GM19455 (cell line): Measurements from ENCODE around the gene CXCL5.

Experiments
- ATAC-seq: cut with Tn5 transposase; IDR thresholded peaks from one replicate; pipeline ENCODE4 v1.9.1; 2021; ENCODE audit not compliant: unreplicated experiment

The CXCL5 gene

DNA sequence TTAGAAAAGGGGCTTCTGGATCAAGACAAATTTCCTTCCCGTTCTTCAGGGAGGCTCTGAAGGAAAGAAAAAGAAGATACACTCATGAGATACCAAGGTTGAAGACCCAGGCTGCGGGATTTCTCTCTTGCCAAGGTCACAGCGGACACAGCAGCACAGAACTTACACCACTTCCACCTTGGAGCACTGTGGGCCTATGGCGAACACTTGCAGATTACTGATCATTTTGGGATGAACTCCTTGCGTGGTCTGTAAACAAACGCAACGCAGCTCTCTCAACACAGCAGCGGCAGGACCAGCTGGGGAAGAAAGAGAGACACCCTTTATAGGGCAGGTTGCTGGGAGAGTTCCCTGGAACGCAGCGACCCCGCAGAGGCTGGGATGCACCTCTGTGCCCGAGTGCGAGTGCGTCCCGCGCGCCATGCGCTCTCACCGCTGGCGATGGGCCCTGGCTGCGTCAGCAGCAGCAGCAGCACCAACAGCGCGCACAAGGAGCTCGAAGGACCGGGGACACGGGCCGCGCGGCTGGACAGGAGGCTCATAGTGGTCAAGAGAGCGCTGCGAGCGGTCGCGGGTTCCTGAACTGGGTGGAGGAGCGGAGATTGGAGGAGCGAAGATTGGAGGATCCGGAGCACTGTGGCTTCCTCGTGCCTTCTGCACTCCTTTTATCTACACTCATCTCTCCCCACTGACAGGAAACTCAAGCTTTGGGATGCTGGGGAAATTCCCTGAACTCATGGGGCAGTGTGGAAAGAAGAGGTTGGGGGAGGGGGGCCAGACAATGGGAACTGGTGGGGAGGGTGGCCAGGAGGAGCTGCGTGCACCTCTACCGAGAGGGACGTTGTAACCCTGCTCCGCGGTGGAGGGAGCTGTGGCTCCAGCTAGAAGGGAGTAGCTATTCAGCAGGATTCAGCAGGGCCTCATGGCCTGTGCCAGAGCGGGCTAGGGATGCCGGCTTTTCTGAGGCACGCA lies at the start of gene CXCL5:
TSS of gene CXCL5 (minus strand) at position 638 of the 972 bp plus-strand sequence. CDS start at position 542, 96 bp downstream.
- no peak for ATAC-seq

DNA sequence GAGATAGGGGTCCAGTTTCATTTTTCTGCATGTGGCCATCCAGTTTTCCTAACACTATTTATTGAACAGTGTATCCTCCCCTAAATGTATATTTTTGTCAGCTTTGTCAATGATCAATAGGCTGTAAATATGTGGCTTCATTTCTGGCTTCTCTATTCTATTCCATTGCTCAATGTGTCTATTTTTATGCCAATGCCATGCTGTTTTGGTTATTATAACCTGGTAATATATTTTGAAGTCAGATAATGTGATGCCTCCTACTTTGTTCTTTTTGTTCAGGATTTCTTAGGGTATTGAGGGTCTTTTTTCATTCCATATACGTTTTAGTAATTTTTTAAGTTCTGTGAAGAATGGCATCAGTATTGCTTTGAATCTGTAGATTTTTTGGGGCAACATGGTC lies 48.7 kb upstream of the CXCL5 start:
- ATAC-seq = no peak

DNA sequence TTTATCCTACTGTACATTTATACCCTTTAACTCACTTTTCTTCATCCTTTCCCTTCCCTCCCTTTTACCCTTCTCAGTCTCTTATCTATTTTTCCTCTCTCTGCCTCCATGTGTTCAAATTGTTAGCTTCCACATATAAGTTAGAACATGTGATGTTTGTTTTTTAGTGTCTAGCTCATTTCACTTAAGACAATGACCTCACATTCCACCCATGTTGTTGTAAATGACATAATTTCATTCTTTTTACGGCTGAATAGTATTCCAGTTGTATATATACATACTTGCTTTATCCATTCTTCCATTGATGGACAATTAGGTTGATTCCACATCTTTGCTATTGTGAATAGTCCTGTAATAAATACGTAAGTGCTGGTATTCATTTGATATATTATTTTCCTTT lies 47.3 kb upstream of the CXCL5 start:
- ATAC-seq = no peak

DNA sequence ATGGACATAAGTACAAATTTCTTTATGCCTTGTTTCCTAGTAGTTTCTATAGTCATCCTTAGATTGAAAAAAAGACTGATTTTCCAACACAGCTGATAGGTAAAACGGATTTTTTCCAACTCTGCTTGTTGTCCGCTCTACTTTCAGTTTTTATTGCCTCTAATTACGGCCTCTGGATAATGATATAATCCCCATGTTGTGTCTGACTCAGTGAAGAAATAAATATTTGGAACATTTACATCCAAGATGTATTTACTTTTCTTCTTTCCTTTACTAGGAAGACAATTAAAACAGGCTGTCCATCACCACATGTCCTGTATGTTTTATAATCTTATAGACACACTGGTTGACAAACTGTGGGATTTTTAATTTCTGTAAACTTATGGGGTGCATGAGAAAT lies 46.8 kb upstream of the CXCL5 start:
- ATAC-seq = no peak

DNA sequence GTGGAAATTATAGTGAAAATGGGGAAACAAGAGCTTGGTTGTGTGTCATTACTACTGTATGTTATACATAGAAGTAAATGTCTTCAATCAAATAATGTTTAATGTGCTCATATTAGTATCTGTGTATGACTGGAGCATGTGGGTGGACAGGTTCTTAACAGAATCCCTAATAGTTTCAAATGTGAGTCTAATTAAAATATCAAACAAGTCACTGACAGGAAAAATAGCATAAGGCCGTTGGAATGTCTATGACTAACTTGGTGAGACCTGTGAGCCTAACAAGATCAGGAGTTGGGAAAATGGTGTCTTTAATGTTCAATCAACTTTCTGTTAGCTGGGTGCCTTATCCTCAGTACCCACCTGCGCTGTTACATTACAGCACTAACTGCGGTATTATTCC lies 46.2 kb upstream of the CXCL5 start:
- ATAC-seq = no peak

DNA sequence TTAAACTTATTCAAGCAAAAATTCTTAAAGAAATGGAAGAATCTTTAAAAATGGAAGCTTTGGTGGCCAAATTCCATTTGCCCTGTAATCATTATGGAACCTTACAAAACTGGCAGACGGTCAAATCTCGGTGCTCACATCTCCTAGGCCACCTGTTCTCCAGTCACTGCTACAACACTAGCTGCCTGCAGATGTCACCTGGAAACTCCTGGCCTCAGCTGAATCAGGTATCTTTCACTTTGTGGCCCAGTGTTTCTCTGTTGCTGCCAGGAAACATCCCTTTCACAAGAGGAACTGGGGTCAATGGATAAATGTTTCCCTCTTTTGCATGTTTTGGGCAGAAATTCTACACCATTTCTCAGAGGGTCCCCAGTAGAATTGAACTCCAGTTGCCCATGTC lies 44.2 kb upstream of the CXCL5 start:
- ATAC-seq = no peak

DNA sequence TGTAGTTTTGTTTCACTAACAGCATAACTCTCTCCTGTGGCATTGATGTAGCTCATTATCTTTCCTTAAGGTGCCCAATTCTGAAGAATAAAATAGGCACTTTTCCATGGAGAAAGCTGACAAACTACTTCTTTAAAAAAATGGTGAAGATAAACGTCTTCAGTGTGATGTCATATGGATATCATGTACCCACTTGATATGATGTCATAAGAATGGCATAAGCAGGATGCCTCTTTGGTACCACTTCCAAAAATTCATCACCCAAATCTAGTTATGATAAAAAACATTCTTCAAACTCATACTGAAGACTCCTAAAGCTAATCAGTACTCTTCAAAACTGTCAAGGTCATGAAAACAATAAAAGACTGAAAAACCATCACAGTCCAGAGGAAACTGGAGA lies 42.9 kb upstream of the CXCL5 start:
- ATAC-seq = no peak

DNA sequence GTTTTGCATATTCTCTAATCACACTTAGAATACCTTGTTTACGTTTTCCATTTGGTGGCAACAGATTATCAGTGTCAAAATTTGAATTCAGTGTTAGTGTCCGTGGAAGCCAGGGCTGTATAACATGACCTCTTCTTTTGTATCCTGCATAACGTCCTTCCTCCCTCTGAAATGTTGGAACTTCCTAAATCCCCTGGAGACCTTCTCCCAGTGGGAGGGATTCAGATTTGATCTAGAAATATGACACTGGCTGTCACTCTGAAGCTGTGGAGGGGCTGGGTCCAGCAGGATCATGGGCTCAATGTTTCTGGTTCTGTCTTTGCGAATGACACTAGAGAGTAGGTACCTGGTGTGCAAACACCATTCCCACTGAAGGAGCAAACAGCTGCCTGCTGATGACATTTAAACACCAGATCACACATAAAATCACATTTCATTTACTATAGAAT lies 40.9 kb upstream of the CXCL5 start:
- ATAC-seq = no peak

DNA sequence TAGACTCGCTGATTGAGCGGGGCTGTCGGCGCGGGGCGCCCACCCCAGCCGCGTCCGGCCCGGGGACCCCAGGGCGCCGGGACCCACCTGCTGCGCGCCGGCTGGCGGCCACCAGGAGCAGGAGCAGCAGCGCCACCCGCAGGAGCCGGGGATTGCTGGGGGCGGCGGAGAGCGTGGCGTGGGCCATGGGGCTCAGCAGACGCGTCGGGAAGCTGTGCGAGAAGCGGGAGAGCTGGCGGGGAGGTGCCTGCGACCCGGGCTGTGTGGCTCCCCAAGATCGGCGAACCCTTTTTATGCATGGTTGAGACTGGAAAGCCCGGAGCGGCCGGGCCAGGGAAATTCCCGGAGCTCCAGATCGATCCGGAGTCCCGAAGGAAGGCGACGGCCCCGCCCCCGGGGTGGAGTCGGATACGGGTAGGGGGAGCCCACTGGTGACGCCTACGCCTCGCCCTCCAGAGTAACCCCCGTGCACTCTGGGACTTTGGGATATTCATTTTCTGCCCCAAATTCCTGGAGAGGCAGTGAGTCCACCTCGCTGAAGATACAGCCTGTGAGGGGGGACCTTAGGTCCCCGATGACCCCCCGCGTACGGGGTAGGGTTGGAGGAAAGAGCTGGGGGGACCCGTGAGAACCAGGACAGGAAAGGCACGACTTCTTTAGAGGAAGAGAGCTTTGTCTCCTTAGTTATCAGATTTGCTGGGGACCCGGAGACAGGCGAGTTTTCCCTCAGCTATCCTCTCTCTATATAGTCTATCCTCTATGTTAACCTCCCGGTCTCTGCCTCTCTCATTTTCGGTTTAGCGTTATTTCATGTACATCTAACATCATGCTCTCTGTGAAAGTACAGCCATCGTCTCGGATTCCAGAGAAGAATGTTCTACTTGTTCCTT lies 40.2 kb upstream of the CXCL5 start, which contains the start of gene CXCL3:
TSS of gene CXCL3 (minus strand) at position 265 of the 890 bp plus-strand sequence. CDS start at position 187, 78 bp downstream.
- peak; percentile 58 for ATAC-seq

DNA sequence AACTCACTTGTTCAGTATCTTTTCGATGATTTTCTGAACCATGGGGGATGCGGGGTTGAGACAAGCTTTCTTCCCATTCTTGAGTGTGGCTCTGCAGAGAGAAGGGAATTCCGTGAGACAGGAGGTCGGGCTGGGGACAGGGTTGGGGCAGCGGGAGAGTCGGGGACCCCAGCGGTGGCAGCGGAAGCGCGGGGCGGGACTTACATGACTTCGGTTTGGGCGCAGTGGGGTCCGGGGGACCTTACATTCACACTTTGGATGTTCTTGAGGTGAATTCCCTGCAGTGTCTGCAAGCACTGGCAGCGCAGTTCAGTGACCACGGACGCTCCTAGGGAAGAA lies 39.6 kb upstream of the CXCL5 start:
- no peak for ATAC-seq

DNA sequence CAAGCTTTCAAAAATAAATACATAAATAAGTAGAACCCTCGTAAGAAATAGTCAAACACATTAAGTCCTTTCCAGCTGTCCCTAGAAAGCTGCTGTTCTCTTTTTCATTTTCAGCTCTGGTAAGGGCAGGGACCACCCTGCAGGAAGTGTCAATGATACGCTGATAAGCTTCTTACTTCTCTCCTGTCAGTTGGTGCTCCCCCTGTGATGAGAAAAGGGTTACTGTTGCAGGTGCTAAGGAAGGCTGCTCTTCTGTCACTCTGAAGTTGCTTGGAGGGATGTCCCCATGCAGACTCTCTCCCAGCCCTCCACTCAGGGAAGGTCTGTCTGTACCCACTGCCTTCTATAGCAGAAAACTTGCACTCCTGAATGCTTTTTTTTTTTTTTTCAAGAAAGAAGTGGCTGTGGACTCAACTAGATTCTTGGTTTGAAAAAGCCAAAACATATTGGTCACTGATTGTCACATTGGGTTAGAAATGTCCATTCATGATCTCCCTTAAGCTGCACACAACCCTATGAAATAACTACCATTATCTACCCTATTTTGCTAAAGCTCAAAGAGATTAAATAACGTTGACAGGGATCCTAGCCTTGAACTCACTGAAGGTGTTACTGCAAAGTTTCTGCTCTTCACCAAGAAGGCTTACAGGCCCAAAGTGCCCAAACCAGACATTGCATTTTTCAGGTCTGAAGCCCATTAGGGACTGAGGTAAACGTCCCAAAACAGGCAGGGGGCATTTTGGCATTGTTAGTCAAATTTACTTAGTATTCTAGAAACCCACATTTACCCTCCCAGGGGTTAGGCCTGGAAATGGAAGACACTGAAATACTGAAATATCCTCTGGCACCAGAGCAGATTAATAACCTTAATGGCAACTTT lies 38.8 kb upstream of the CXCL5 start:
- no peak for ATAC-seq

DNA sequence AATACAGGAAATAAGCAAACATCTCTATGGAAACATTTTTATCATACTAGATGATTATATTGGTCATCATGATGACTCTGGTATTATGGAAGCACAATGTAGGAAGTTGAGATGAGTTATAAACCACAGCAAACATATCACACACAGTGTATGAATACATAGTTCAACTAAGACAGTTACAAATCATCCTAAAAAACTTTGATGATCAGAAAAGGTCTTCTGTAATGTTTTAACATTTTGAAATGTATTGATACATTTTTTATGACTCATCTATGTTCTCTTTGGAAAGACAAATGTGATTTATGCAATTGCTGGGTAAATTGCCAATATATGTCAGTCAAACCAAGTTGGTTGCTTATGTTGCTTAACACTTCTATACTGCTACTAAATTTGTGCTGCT lies 35.3 kb upstream of the CXCL5 start:
- no peak for ATAC-seq

DNA sequence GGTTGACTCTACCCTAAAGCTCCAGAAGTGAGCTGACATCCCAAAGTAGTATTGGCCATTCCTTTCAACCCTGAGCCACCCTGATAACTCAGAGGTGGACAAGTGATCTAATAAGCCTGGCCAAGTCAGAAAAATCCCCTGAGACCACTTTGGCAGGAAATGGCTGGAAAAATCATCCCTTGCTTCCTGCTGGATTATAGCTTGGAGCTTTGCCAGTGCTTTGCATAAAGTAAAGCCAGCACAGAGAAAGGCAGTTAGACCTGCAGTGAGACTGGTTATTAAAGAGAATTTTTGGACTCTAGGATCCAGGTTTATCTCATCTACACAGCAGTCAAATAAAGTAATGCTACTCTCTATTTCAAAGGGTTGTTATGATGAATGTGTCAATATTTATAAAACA lies 33.6 kb upstream of the CXCL5 start:
- ATAC-seq = no peak

DNA sequence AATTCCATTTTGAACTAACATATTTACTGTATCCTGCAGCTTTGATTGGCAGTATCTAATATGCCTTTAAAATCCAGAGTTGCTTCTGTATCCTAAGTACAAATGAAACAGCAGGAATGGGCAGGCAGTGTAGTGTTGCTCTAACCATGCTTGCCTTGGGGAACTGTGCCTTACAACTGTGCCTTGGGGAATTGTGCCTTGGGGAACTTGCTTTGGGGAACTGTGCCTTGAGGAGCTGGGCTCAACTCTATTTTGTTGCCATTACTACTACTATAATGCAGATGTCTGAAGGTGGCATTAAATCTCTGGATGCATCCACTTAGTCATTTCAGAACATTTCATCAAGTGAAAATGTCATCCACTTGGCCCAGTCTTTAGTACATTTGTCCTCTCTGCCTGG lies 33.1 kb upstream of the CXCL5 start:
- ATAC-seq = no peak

DNA sequence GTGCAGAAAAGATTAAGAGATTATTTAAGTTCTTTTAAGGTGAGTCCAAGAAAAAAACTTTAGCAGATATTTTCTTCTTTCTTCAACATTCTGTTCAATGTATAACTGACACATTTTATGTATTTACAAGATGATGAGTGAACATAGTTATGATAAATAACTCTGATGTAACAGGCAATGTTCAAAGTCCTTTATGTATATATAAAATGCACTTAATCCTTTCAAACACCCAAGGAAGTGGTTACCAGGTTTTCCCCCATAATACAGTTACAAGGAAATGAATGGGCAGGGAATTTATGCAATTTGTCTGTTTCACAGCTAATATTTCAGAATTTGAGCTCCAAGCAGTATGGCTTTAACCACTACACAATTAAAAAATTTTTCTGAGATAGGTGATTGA lies 31.8 kb upstream of the CXCL5 start:
- no peak for ATAC-seq

DNA sequence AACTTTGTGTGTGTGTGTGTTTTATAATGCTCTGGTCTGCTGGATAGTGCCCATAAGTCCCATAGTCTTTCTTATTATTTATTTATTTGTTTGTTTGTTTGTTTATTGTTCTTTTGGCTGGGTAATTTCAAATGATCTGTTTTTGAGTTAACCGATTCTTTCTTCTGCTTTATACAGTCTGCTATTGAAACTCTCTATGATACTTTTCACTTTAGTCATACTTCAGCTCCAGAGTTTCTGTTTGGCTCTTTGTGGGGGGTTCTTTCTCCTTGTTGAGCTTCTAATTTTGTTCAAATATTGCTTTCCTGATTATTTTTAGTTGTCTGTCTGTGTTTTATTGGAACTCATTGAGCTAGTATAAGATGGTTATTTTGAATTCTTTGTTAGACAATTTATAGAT lies 30.0 kb upstream of the CXCL5 start:
- ATAC-seq = no peak

DNA sequence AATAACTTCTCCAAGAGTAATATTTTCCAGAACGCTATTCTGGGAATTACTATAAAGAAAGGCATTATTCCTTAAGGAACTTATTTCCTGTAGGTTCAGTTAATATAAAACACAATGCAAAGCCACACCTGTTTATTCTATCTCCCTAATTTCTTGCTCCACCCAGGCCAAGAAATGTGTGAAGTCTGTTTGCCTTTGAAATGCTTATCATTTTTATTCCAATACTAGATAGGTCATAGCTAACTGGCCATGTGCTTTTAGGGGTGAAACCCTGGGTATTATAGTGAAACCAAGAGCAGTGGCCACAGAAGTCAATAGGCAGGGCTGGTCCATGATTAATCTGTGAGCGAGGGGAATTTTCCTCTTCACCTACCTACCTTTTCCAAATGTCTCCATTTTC lies 25.2 kb upstream of the CXCL5 start:
- ATAC-seq = no peak

DNA sequence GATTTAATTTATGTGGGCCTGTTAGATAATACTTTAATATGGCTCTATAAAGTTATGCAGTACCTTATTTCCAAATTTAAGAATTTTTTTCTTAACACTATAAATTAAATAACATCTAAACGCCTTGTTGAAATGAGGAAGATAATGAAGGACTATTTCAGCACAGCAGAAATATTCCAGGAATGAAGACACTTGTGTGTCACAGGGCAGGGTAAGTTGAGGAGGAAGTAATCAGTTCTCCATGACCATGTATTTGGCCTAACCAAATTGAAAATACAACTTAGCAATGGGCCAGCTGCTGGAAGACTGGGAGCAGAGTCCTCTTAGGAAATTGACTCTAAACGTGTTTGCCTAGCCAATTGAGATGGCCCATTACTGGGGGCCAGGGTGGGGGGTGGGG lies 23.1 kb upstream of the CXCL5 start:
- no peak for ATAC-seq

DNA sequence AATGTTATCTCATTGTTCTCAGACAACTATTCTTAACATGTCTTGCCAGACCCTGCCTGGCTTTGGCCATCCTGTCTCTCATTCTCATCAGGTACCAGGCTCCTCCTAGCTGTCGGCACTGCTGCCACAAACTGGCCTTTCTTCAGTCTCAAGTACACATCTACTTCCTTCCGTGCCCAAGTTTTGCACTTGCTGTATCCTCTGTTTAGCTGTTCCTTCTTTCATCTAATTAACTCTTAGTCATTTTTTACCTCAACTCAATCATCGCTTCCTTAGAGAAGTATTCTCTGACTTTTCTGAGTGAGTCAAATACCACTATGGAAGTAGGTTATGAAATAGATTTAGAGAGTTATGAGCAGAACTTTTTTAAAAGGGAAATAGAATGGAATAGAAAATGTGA lies 20.3 kb upstream of the CXCL5 start:
- ATAC-seq = no peak

DNA sequence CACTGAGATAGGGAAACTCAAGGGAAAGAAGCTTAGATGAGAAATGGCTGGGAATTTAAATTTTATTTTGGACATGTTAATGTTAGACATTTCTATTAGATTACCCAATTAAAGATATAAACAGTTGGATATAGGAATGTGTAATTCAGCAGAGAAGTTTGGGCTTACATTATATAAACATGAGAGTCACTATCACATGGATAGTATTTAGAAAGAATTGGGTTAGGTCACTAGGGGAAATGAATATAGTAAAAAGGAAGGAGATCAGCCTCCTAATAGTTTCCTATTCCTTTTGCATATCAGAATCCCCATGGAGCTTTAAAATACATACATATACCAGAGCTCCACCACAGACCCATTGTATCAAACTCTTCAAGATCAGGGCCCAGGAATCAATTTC lies 19.6 kb upstream of the CXCL5 start:
- ATAC-seq = no peak

DNA sequence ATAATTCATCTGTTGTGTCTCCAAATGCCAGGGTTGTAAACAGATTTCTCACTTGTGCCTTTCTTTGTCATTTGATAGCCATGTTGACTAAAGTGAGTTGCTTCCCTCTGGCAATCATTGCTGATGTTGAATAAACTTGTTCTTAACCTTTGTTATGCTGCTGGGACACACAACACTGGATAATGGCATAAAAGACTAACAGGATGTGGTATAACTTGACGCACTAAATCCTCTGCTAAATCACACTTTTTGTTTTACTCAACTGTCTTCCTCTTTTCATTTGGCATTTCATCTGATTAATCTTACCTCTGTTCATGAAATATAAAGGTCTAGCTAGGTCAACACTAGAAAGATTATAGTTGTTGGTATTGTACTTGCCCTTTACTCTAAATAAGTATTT lies 17.6 kb upstream of the CXCL5 start:
- no peak for ATAC-seq
